GM23338 (cell line): Measurements from ENCODE around the gene ST6GALNAC6.

Experiments used
- CREB1 ChIP-seq: fragments of 250-450 bp; sonication (Bioruptor Pico); IDR thresholded peaks from 2 replicates; pipeline ENCODE4 v1.5.0; 2020; ENCODE audit warnings: low read depth, mild to moderate bottlenecking, moderate library complexity
- EZH2 ChIP-seq: fragments of 200-600 bp; sonication (generic); IDR thresholded peaks from one replicate; pipeline ENCODE4 v1.8.0; 2017; ENCODE audit warnings: antibody characterized with exemption, mild to moderate bottlenecking, low read depth; ENCODE audit not compliant: unreplicated experiment
- POLR2AphosphoS5 ChIP-seq: IDR thresholded peaks from 2 replicates; pipeline ENCODE4 v1.6.1; 2016; ENCODE audit warnings: antibody characterized with exemption, low read depth
- ZNF331 ChIP-seq: fragments of 250-450 bp; sonication (Bioruptor Pico); IDR thresholded peaks from 2 replicates; pipeline ENCODE4 v1.5.0; 2020; ENCODE audit warnings: low read depth, mild to moderate bottlenecking, moderate library complexity
- TF ChIP-seq, protein P1 (sequence below), 2 experiments: fragments of 200-600 bp in 1 of 2; sonication (generic) in 1 of 2; conservative IDR thresholded peaks; 2 replicates each; pipeline versions ENCODE4 v1.5.1 to v1.6.1; 2016 to 2017; ENCODE audit warnings: antibody characterized with exemption in 2 of 2, low read depth in 2 of 2, mild to moderate bottlenecking in 2 of 2, moderate library complexity in 1 of 2

DNA sequence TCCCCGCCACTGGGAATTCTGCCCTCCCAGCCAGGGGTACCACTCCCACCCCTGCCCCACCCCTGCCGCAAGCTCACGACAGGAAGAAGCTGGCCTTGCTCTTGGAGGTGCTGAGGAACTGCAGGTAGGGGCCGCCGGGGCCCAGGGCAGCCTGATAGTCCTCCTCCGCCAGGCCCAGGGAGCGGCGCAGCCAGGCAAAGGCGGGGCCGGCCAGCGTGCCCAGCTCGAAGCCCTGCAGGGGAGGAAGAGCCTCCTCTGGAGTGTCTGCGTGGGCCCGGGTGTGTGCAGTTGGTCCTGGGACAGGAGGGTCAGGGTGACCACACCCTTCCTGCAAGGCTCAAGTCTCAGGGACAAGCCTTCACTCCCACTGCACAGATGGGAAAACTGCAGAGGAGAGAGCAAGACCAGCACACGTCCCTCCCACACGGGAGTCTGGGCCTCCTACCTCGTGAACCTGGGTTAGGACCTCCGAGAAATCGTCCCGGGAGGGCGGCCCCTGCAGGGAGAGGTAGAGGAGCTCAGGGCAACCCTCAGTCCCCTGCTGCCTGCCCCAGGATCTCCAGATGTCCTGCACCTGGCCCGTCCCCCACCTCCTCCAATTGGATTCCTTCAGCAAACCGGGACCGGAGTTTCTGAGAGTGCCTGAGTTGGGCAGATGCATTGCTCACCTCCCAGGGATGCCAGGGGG lies 28.7 kb upstream of the ST6GALNAC6 start:
- TF ChIP-seq, protein P1, sequence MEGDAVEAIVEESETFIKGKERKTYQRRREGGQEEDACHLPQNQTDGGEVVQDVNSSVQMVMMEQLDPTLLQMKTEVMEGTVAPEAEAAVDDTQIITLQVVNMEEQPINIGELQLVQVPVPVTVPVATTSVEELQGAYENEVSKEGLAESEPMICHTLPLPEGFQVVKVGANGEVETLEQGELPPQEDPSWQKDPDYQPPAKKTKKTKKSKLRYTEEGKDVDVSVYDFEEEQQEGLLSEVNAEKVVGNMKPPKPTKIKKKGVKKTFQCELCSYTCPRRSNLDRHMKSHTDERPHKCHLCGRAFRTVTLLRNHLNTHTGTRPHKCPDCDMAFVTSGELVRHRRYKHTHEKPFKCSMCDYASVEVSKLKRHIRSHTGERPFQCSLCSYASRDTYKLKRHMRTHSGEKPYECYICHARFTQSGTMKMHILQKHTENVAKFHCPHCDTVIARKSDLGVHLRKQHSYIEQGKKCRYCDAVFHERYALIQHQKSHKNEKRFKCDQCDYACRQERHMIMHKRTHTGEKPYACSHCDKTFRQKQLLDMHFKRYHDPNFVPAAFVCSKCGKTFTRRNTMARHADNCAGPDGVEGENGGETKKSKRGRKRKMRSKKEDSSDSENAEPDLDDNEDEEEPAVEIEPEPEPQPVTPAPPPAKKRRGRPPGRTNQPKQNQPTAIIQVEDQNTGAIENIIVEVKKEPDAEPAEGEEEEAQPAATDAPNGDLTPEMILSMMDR (conservative IDR thresholded peaks at IDR 0.05; ENCODE audit: low read depth in 2 of 2), result no peak
- TF ChIP-seq ZNF331 (CRISPR knock-in tag) (no peak), CREB1 (CRISPR knock-in tag) (no peak), POLR2AphosphoS5 (no peak; the same call in 1 of the 2 replicates), EZH2 (no peak)
